ENCODE measurements around the gene CCDC82. TPM values are rescaled to one million over a fixed set of nuclear protein-coding genes. Genes with fewer than 3 reads are reported as not detected.
"Not testable (repeated sequence)": the region's sequence is repeated elsewhere in the genome, so short reads cannot be mapped to it uniquely, and the experiment has no call there.

The CCDC82 gene
- 29.3 TPM for polyA plus RNA-seq
- long read RNA-seq, donor 1, partial matches to known transcripts = 0 of 3 reads
- long read RNA-seq, donor 1, other reads (novel, unspliced or antisense) = 0 of 3 reads
- long read RNA-seq, donor 2, full-length matches to known transcripts = 5 of 5 reads
- long read RNA-seq, donor 2, partial matches to known transcripts = 0 of 5 reads
- long read RNA-seq, donor 2, other reads (novel, unspliced or antisense) = 0 of 5 reads
- long read RNA-seq, donor 3 = 0 reads
- long read RNA-seq, donor 4 = 0 reads
- long read RNA-seq, donor 5, partial matches to known transcripts = 0 of 4 reads
- long read RNA-seq, donor 5, other reads (novel, unspliced or antisense) = 0 of 4 reads
- long read RNA-seq, donor 6, full-length matches to known transcripts = 3 of 11 reads
- long read RNA-seq, donor 6, partial matches to known transcripts = 8 of 11 reads
- long read RNA-seq, donor 6, other reads (novel, unspliced or antisense) = 0 of 11 reads
- long read RNA-seq, donor 7, partial matches to known transcripts = 6 of 10 reads
- long read RNA-seq, donor 7, other reads (novel, unspliced or antisense) = 0 of 10 reads
- long read RNA-seq, donor 8, full-length matches to known transcripts = 8 of 14 reads
- long read RNA-seq, donor 8, partial matches to known transcripts = 6 of 14 reads
- long read RNA-seq, donor 8, other reads (novel, unspliced or antisense) = 0 of 14 reads
- long read RNA-seq, donor 9, partial matches to known transcripts = 0 of 5 reads
- long read RNA-seq, donor 9, other reads (novel, unspliced or antisense) = 0 of 5 reads
- long read RNA-seq, donor 10, partial matches to known transcripts = 0 of 5 reads
- long read RNA-seq, donor 10, other reads (novel, unspliced or antisense) = 0 of 5 reads
- long read RNA-seq, donor 11, full-length matches to known transcripts = 5 of 5 reads
- long read RNA-seq, donor 11, partial matches to known transcripts = 0 of 5 reads
- long read RNA-seq, donor 11, other reads (novel, unspliced or antisense) = 0 of 5 reads

DNA sequence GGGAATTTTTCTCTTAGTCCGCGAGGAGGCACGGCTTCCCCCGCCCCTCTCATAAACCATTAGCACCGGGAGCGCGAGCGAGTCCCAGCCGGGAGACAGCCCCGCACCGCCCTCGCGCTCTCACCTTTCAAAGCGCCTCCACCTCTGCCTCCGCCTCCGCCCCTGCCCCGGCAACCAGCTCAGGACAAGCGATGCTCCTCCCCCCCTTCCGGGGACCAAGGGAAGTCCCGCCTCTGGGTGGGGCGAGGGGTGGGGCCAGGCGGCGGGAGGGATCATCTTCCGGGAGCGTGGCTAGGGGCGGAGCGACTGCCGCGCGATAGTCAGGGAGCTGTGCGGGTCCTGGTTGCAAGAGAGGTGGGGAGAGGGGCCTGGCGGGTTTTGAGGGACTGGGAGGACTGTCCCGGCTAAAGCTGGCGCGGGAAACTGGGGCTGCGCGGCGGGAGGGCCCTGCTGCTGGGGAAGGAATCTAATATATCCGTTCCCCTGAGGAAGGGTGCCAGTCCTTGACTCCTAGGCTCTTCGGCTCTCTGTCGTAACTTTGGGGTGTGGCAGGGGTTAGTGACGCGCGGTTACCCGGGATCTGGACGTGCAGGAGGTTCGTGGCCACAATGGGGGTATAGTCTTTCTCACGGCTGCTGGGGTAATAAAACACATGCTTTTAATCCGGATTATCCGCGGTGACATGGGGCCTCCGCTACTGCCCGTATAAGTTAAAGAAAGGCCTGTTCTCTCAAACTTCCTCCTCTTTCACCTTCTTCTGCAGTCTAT lies at the start of gene CCDC82, which contains the start of gene JRKL:
CCDC82 (minus strand) TSS at position 193 of the 768 bp plus-strand sequence. CDS start 5,165 bp downstream, outside the sequence.
JRKL (plus strand) TSS at position 294 of the 768 bp plus-strand sequence. CDS start 637 bp downstream, outside the sequence.
- H3K4me3 ChIP-seq (ENCODE audit: low read length) = peak within 1 kb of the TSS; percentile 98
- H3K4me1 ChIP-seq (ENCODE audit: control insufficient read depth, insufficient read depth, low read length) = peaks cover 6% of the 10 kb centered on the region
- peak within 1 kb of the TSS; percentile 97 for H3K27ac ChIP-seq (ENCODE audit: low read length)
- no peaks in the 10 kb centered on the region for H3K27me3 ChIP-seq (ENCODE audit: control insufficient read depth, insufficient read depth, low read length)
- no CpG with 5 or more reads among the region's 53 CpGs for WGBS (ENCODE audit: insufficient coverage, low lambda C conversion rate)
- DNase-seq = peak; percentile 96 to 98
- H3K36me3 ChIP-seq (ENCODE audit: control insufficient read depth, insufficient read depth, low read length) = no peaks in the 10 kb centered on the region
- H3K9me3 ChIP-seq (ENCODE audit: control insufficient read depth, low read depth, low read length) = no peaks in the 10 kb centered on the region

GRCh38 chr11:96432654-96433053 lies 42.9 kb upstream of the CCDC82 start:
- H3K27ac ChIP-seq (ENCODE audit: low read length); H3K4me1 ChIP-seq (ENCODE audit: control insufficient read depth, insufficient read depth, low read length); H3K27me3 ChIP-seq (ENCODE audit: control insufficient read depth, insufficient read depth, low read length); DNase-seq; H3K9me3 ChIP-seq (ENCODE audit: control insufficient read depth, low read depth, low read length); H3K4me3 ChIP-seq (ENCODE audit: low read length); H3K36me3 ChIP-seq (ENCODE audit: control insufficient read depth, insufficient read depth, low read length): not testable (repeated sequence)

DNA sequence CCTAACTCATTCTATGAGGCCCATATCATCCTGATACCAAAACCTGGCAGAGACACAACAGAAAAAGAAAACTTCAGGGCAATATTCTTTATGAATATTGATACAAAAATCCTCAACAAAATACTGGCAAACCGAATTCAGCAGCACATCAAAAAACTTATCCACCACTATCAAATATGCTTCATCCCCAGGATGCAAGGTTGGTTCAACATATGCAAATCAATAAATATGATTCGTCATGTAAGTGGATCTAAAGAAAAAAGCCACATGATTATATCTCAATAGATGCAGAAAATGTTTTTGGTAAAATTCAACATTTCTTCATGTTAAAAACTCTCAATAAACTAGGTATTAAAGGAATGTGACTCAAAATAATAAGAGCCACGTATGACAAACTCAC lies 41.0 kb upstream of the CCDC82 start:
- no peaks in the 10 kb centered on the region for H3K9me3 ChIP-seq (ENCODE audit: control insufficient read depth, low read depth, low read length)
- no peaks in the 10 kb centered on the region for H3K36me3 ChIP-seq (ENCODE audit: control insufficient read depth, insufficient read depth, low read length)
- H3K4me1 ChIP-seq (ENCODE audit: control insufficient read depth, insufficient read depth, low read length) = no peaks in the 10 kb centered on the region
- no peaks in the 10 kb centered on the region for H3K27me3 ChIP-seq (ENCODE audit: control insufficient read depth, insufficient read depth, low read length)
- no peak overlapping the region for H3K4me3 ChIP-seq (ENCODE audit: low read length)
- DNase-seq = no peak
- WGBS (ENCODE audit: insufficient coverage, low lambda C conversion rate) = 100% methylated on average over 1 of the region's 3 CpGs
- H3K27ac ChIP-seq (ENCODE audit: low read length) = no peak overlapping the region

DNA sequence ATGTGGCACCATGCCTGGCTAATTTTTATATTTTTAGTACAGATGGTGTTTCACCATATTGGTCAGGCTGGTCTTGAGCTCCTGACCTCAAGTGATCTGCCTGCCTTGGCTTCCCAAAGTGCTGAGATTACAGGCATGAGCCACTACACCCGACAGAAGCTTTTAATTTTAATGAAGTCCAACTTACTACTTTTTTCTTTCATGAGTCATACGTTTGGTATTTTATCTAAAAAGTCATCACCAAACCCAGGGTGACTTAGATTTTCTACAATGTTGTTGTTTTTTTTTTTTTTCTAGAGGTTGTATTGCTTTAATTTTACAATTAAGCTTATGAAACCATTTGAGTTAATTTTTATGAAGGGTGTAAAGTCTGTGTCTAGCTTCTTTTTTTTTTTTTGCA lies 35.0 kb upstream of the CCDC82 start:
- 70% methylated on average over 2 of the region's 2 CpGs for WGBS (ENCODE audit: insufficient coverage, low lambda C conversion rate)

DNA sequence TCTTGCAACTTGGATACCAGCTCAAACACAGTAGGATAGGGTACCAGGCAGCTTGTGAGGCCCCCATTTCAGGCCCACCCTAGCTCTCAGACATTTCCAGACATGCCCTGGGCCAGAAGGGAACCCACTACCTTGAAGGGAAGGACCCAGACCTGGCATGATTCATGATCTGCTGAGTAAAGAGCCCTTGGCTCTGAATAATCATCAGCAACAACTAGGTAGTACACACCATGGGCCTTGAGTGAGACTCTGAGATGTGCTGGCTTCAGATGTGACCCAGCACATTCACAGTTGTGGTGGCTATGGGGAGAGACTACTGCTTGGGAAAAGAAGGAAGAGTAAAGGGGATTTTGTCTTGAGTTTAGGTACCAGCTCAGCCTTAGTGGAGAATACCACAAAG lies 23.7 kb upstream of the CCDC82 start:
- no peak for DNase-seq
- Histone ChIP-seq H3K4me3 (ENCODE audit: low read length) (no peak overlapping the region), H3K27me3 (ENCODE audit: control insufficient read depth, insufficient read depth, low read length) (no peaks in the 10 kb centered on the region), H3K27ac (ENCODE audit: low read length) (no peak overlapping the region), H3K36me3 (ENCODE audit: control insufficient read depth, insufficient read depth, low read length) (no peaks in the 10 kb centered on the region), H3K9me3 (ENCODE audit: control insufficient read depth, low read depth, low read length) (no peaks in the 10 kb centered on the region), H3K4me1 (ENCODE audit: control insufficient read depth, insufficient read depth, low read length) (peaks cover 4% of the 10 kb centered on the region)

More for the DNA sequence above, 35.0 kb upstream of the CCDC82 start:
- no peak for DNase-seq
- H3K9me3 ChIP-seq (ENCODE audit: control insufficient read depth, low read depth, low read length) = no peaks in the 10 kb centered on the region
- H3K4me1 ChIP-seq (ENCODE audit: control insufficient read depth, insufficient read depth, low read length) = no peaks in the 10 kb centered on the region
- no peak overlapping the region for H3K27ac ChIP-seq (ENCODE audit: low read length)
- no peaks in the 10 kb centered on the region for H3K36me3 ChIP-seq (ENCODE audit: control insufficient read depth, insufficient read depth, low read length)
- no peaks in the 10 kb centered on the region for H3K27me3 ChIP-seq (ENCODE audit: control insufficient read depth, insufficient read depth, low read length)
- H3K4me3 ChIP-seq (ENCODE audit: low read length) = no peak overlapping the region

GRCh38 chr11:96412761-96413381 lies 23.2 kb upstream of the CCDC82 start:
- H3K36me3 ChIP-seq (ENCODE audit: control insufficient read depth, insufficient read depth, low read length) = no peaks in the 10 kb centered on the region
- no peak overlapping the region for H3K4me3 ChIP-seq (ENCODE audit: low read length)
- H3K27me3 ChIP-seq (ENCODE audit: control insufficient read depth, insufficient read depth, low read length) = no peaks in the 10 kb centered on the region
- H3K27ac ChIP-seq (ENCODE audit: low read length) = no peak overlapping the region
- no peaks in the 10 kb centered on the region for H3K9me3 ChIP-seq (ENCODE audit: control insufficient read depth, low read depth, low read length)
- peak; percentile 48 to 67 for DNase-seq
- peaks cover 4% of the 10 kb centered on the region for H3K4me1 ChIP-seq (ENCODE audit: control insufficient read depth, insufficient read depth, low read length)
- WGBS (ENCODE audit: insufficient coverage, low lambda C conversion rate) = no CpG with 5 or more reads among the region's 1 CpG

DNA sequence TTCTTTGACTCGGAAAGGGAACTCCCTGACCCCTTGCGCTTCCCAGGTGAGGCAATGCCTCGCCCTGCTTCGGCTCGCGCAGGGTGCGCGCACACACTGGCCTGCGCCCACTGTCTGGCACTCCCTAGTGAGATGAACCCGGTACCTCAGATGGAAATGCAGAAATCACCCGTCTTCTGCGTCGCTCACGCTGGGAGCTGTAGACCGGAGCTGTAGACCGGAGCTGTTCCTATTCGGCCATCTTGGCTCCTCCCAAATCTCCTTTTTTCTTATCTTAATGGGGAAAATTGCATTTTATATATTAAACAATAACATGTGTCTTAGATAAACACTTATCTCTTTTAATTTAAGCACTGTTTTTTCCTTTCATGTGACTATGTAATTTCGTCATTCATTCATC lies 21.7 kb upstream of the CCDC82 start:
- 60% methylated on average over 1 of the region's 18 CpGs for WGBS (ENCODE audit: insufficient coverage, low lambda C conversion rate)
- H3K36me3 ChIP-seq (ENCODE audit: control insufficient read depth, insufficient read depth, low read length); DNase-seq; H3K27ac ChIP-seq (ENCODE audit: low read length); H3K9me3 ChIP-seq (ENCODE audit: control insufficient read depth, low read depth, low read length); H3K4me1 ChIP-seq (ENCODE audit: control insufficient read depth, insufficient read depth, low read length); H3K27me3 ChIP-seq (ENCODE audit: control insufficient read depth, insufficient read depth, low read length): not testable (repeated sequence)
- H3K4me3 ChIP-seq (ENCODE audit: low read length) = peak overlapping the region; percentile 23

DNA sequence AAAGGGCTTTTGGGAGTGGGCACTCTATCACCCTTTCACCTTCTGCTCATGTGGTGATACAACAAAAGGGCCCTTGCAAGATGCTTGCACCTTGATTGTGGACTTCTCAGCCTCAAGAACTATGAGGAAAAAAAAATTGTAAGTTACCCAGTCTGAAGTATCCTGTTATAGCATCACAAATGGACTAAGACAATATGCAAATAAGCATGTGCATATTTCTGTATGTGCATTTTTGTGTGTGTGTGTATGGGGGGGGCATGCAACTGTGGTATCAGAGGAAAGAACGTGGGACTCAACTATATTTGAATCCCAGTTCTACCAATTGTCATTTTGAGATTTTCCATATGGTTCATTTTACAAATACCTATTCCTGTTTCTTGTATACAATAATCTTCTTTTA lies 11.0 kb upstream of the CCDC82 start:
- Histone ChIP-seq H3K27me3 (ENCODE audit: control insufficient read depth, insufficient read depth, low read length) (no peaks in the 10 kb centered on the region), H3K27ac (ENCODE audit: low read length) (no peak overlapping the region), H3K9me3 (ENCODE audit: control insufficient read depth, low read depth, low read length) (no peaks in the 10 kb centered on the region), H3K4me1 (ENCODE audit: control insufficient read depth, insufficient read depth, low read length) (no peaks in the 10 kb centered on the region), H3K4me3 (ENCODE audit: low read length) (no peak overlapping the region), H3K36me3 (ENCODE audit: control insufficient read depth, insufficient read depth, low read length) (no peaks in the 10 kb centered on the region)
- no peak for DNase-seq
- 83% methylated on average over 1 of the region's 1 CpG for WGBS (ENCODE audit: insufficient coverage, low lambda C conversion rate)

DNA sequence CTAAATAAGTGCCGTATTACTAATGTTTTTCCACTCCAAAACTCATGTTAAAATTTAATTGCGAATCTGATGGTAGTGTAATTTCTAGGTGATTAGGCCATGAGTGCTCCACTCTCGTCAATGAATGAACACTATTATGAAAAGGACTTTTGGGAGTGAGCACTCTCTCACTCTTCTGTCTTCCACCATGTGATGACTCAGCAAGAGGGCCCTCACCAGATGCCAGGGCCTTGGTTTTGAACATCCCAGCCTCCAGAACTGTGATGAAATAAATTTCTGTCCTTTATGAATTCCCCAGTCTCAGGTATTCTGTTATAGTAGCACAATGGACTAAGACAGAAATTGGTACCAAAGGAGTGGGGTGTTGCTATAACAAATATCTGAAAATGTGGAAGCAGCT lies 8.2 kb upstream of the CCDC82 start:
- no peak overlapping the region for H3K4me3 ChIP-seq (ENCODE audit: low read length)
- no peak overlapping the region for H3K27ac ChIP-seq (ENCODE audit: low read length)
- no peak for DNase-seq
- 80% methylated on average over 1 of the region's 3 CpGs for WGBS (ENCODE audit: insufficient coverage, low lambda C conversion rate)
- H3K36me3 ChIP-seq (ENCODE audit: control insufficient read depth, insufficient read depth, low read length) = no peaks in the 10 kb centered on the region
- no peaks in the 10 kb centered on the region for H3K9me3 ChIP-seq (ENCODE audit: control insufficient read depth, low read depth, low read length)
- no peaks in the 10 kb centered on the region for H3K27me3 ChIP-seq (ENCODE audit: control insufficient read depth, insufficient read depth, low read length)
- H3K4me1 ChIP-seq (ENCODE audit: control insufficient read depth, insufficient read depth, low read length) = no peaks in the 10 kb centered on the region

Data from large intestine (tissue), 12 donors.